ENCODE measurements around the gene CFAP20DC.
"Not testable (repeated sequence)": the region's sequence is repeated elsewhere in the genome, so short reads cannot be mapped to it uniquely, and the experiment has no call there.

Gene CFAP20DC

GRCh38 chr3:58725326-58725853 is 324.4 kb downstream of the CFAP20DC start:
- no peak for DNase-seq

GRCh38 chr3:58724336-58724735 is 325.5 kb downstream of the CFAP20DC start:
- no peak for DNase-seq

- DNase-seq: no peak
Observed at GRCh38 chr3:58723173-58723572, 326.7 kb downstream of the CFAP20DC start.

- no peak for DNase-seq
Observed at GRCh38 chr3:58722561-58722960, 327.3 kb downstream of the CFAP20DC start.

GRCh38 chr3:58720526-58720925 is 329.3 kb downstream of the CFAP20DC start:
- no peak for DNase-seq

- DNase-seq: no peak
Observed at GRCh38 chr3:58719684-58720083, 330.1 kb downstream of the CFAP20DC start.

GRCh38 chr3:58713715-58714401 is 336.0 kb downstream of the CFAP20DC start:
- DNase-seq: no peak

GRCh38 chr3:58711871-58712270 is 338.0 kb downstream of the CFAP20DC start:
- DNase-seq: no peak

GRCh38 chr3:58708983-58709382 is 340.8 kb downstream of the CFAP20DC start:
- DNase-seq: not testable (repeated sequence)

GRCh38 chr3:58708116-58708791 is 341.6 kb downstream of the CFAP20DC start:
- DNase-seq: no peak

- DNase-seq: no peak
Observed at GRCh38 chr3:58707390-58707930, 342.4 kb downstream of the CFAP20DC start.

- DNase-seq: no peak
Observed at GRCh38 chr3:58706395-58707167, 343.2 kb downstream of the CFAP20DC start.

- DNase-seq: no peak
Observed at GRCh38 chr3:58704745-58705144, 345.1 kb downstream of the CFAP20DC start.

GRCh38 chr3:58704304-58704703 is 345.5 kb downstream of the CFAP20DC start:
- not testable (repeated sequence) for DNase-seq

- DNase-seq: no peak
Observed at GRCh38 chr3:58698246-58698645, 351.6 kb downstream of the CFAP20DC start.

GRCh38 chr3:58697561-58697960 is 352.3 kb downstream of the CFAP20DC start:
- no peak for DNase-seq

- not testable (repeated sequence) for DNase-seq
Observed at GRCh38 chr3:58696813-58697212, 353.0 kb downstream of the CFAP20DC start.

- DNase-seq: no peak
Observed at GRCh38 chr3:58696093-58696492, 353.7 kb downstream of the CFAP20DC start.

- DNase-seq: not testable (repeated sequence)
Observed at GRCh38 chr3:58695284-58695683, 354.5 kb downstream of the CFAP20DC start.

- DNase-seq: no peak
Observed at GRCh38 chr3:58693940-58694850, 355.6 kb downstream of the CFAP20DC start.

GRCh38 chr3:58692484-58692883 is 357.3 kb downstream of the CFAP20DC start:
- DNase-seq: no peak

Data from bone marrow (tissue), 2 donors.